Naive thymus-derived CD8-positive, alpha-beta T cell (primary cell): Measurements from ENCODE around the gene TBXA2R. TPM values are rescaled to one million over a fixed set of nuclear protein-coding genes. Genes with fewer than 3 reads are reported as not detected.
A peak's percentile ranks its signal among the peaks of the same experiment; 100 is the strongest.
"Not testable (repeated sequence)": the region's sequence is repeated elsewhere in the genome, so short reads cannot be mapped to it uniquely, and the experiment has no call there.

Source experiments
- ATAC-seq, 2 donors: fragments of 150-1000 bp; cut with Tn5 transposase in 1 of 2; sonication (Bioruptor Pico), chemical (Tn5 transposase) in 1 of 2; 1 replicate in 1 of 2; 2 replicates in 1 of 2; pipeline ENCODE4 v1.10.0; 2021; ENCODE audit warnings: mild to moderate bottlenecking in 2 of 2, moderate library complexity in 2 of 2
- POLR2A ChIA-PET: fragments of 350-600 bp; sonication (Branson Sonifier 250); formaldehyde crosslinking; loops from one replicate; lab custom pipeline; 2021; ENCODE audit warnings: antibody characterized with exemption; lab: Charles Lee
- DNase-seq, 10 donors: peaks; one replicate each; pipeline versions ENCODE4 v3.0.0 to v3.0.0-alpha.2; 2020 to 2022
- H3K27ac Mint-ChIP-seq, 10 donors: one replicate each; pipeline ENCODE4 v1.8.0; 2020 to 2022; ENCODE audit warnings: mild to moderate bottlenecking in 10 of 10, mixed read lengths in 10 of 10, moderate library complexity in 4 of 10, inconsistent platforms in 1 of 10
- H3K27me3 Mint-ChIP-seq, 5 donors: one replicate each; pipeline ENCODE4 v1.8.0; 2021 to 2022; ENCODE audit warnings: mixed read lengths in 5 of 5
- H3K36me3 Mint-ChIP-seq, 3 donors: one replicate each; pipeline ENCODE4 v1.8.0; 2020 to 2022; ENCODE audit warnings: mixed read lengths in 3 of 3, mild to moderate bottlenecking in 2 of 3, inconsistent platforms in 1 of 3
- H3K4me1 Mint-ChIP-seq, 4 donors: one replicate each; pipeline ENCODE4 v1.8.0; 2021 to 2022; ENCODE audit warnings: mixed read lengths in 4 of 4
- H3K4me3 Mint-ChIP-seq, 10 donors: one replicate each; pipeline ENCODE4 v1.8.0; 2020 to 2022; ENCODE audit warnings: mild to moderate bottlenecking in 10 of 10, mixed read lengths in 10 of 10, moderate library complexity in 6 of 10, inconsistent platforms in 1 of 10
- H3K9me3 Mint-ChIP-seq, 9 donors: one replicate each; pipeline ENCODE4 v1.8.0; 2020 to 2022; ENCODE audit warnings: mixed read lengths in 9 of 9, mild to moderate bottlenecking in 3 of 9, inconsistent platforms in 1 of 9, moderate library complexity in 1 of 9
- polyA plus RNA-seq, 3 donors: library from polyadenylated mRNA; unstranded; fragments of 300-500 nt; fragmentation: Illumina TruSeq; gene quantifications; one replicate each; pipeline ENCODE4 v1.2.3, GENCODE V29; 2021
- total RNA-seq, 8 experiments: library from RNA in 2 of 8; stranded (reverse) in 2 of 8; gene quantifications; one replicate each; pipeline ENCODE4 v1.2.3 and lab custom pipeline; 2021 to 2026

Gene TBXA2R
- 10 to 100 TPM; 18.5 to 19.1 TPM for total RNA-seq
- 10 to 100 TPM; 11.7 to 26.9 (median 23.9) TPM for polyA plus RNA-seq
- total RNA-seq (lab: John Stamatoyannopoulos, UW): 0.25 to 10.9 (median 7.6) reads per million in 6 experiments

DNA sequence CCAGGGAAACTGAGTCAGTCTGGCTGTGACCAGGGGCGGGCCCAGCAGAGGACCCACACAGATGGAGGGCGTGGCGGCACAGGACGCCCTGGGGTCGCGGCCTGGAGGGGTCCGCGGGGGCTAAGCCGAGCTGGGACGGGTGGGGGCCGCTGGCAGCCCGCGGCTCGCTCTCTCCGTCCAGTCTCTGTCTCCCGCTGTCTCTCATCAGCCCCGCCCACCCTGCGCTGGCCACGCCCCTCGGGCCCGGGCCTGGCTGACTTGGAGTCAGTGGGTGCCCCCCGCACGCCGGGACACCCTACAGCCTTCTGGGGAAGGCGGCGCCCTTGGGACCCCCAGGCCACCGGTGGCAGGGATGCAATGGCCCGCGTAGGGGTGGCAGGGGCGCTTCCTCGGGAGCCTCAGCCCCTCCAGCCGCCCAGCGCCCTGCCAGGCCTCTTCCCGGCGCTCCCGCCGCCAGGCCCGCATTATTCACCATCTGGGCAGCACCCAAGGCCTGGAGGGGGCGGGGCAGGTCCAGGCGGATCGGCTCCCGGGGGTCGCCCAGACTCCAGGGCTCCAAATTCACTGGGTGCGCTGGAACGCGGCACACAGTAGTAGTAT, at the start of gene TBXA2R:
TBXA2R (minus strand) TSS at position 186 of the 600 bp plus-strand sequence. CDS start 6,241 bp downstream, outside the sequence.
- ATAC-seq (peak; percentile 28 to 54), DNase-seq (peak; percentile 48 to 84 (median 59))
- peaks cover 11 to 33% (median 19%) of the 10 kb centered on the region in 4 donors for H3K4me1 Mint-ChIP-seq
- peak within 1 kb of the TSS in 9 of 10 donors; percentile 60 to 91 (median 75) for H3K4me3 Mint-ChIP-seq
- POLR2A ChIA-PET: interaction anchor here (2.6 to 3.4 kb wide), 2 partner anchors 22 to 51 kb away, joined by 16 to 22 read pairs; partner anchors contain the start of genes GIPC3 and MFSD12
- H3K9me3 Mint-ChIP-seq: no peaks in the 10 kb centered on the region
- H3K27me3 Mint-ChIP-seq: no peaks in the 10 kb centered on the region
- peak within 1 kb of the TSS; percentile 49 to 94 (median 82) for H3K27ac Mint-ChIP-seq
- H3K36me3 Mint-ChIP-seq: peaks cover 0 to 4% (median 3%) of the 10 kb centered on the region in 3 donors

DNA sequence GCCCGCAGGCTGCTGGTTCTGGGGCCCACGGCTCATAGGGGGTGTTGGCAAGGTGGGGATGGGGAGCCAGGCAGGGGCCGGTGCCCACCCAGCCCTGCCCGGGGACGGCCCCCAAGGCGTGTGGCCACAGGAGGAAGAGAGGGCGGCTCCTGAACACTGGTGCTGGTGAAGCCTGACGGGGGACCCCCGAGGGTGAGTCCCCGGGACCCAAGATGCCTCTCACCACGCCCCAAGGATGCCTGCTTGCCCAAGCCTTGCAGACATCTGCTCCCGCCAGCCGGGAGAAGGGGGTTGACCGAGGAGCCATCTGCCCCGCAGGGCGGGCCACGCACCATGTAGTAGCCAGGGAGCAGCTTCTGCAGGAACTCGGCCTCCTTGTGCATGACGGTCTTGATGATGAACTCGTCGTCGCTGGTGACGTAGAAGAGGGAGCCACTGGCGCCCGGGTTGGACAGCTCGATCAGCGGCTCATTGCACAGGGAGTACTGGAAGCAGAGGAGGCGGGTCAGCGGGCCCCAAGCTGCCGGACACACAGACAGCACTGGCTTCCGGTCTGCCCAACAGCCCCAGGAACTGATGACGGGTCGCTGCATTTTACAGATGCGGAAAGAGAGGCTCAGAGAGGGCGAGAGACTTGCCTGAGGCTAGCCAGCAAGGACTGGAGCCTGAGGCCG, 49.5 kb upstream of the TBXA2R start:
- POLR2A ChIA-PET: no interaction called here

DNA sequence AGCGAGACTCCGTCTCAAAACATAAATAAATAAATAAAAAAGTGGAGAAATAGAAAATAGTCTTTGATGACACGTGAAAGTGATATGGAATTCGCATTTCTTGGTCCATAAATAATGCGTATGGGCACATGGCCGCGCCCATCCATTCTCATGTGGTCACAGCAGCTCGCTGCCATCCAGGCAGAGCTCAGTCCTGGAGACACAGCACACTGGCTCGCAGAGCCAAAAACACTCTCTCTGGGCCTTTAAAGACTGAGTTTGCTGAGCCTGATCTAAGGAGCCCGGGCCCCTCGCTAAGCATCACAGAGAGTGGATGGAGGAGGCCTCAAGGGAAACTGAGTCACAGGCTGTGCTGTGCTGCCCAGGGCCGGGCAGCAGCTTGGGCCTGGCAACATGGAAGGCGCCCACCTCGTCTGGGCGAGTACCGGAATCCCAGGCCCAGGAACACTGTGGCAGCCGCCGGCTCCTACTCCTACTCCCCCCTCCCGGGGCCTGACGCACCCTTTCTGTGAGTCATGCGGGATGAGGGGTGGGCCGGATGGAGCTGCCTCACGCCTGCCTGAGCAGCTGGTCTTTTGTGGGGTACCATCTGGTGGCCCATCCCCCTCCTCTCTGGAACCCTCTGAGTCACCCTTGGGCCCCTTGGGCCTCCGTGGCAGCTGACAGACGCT, 48.9 kb upstream of the TBXA2R start:
- ATAC-seq (no peak), DNase-seq (no peak)
- Mint-ChIP-seq H3K4me3 (no peak overlapping the region), H3K9me3 (no peaks in the 10 kb centered on the region), H3K27ac (no peak overlapping the region), H3K27me3 (no peaks in the 10 kb centered on the region), H3K4me1 (no peaks in the 10 kb centered on the region), H3K36me3 (peaks cover 0 to 29% (median 14%) of the 10 kb centered on the region in 3 donors)
- POLR2A ChIA-PET: no interaction called here

More for the DNA sequence above, 49.5 kb upstream of the TBXA2R start:
- Mint-ChIP-seq H3K4me3 (no peak overlapping the region), H3K4me1 (no peaks in the 10 kb centered on the region), H3K36me3 (peaks cover 0 to 32% (median 16%) of the 10 kb centered on the region in 3 donors), H3K27me3 (no peaks in the 10 kb centered on the region), H3K27ac (no peak overlapping the region), H3K9me3 (no peaks in the 10 kb centered on the region)
- DNase-seq: no peak
- ATAC-seq: no peak

DNA sequence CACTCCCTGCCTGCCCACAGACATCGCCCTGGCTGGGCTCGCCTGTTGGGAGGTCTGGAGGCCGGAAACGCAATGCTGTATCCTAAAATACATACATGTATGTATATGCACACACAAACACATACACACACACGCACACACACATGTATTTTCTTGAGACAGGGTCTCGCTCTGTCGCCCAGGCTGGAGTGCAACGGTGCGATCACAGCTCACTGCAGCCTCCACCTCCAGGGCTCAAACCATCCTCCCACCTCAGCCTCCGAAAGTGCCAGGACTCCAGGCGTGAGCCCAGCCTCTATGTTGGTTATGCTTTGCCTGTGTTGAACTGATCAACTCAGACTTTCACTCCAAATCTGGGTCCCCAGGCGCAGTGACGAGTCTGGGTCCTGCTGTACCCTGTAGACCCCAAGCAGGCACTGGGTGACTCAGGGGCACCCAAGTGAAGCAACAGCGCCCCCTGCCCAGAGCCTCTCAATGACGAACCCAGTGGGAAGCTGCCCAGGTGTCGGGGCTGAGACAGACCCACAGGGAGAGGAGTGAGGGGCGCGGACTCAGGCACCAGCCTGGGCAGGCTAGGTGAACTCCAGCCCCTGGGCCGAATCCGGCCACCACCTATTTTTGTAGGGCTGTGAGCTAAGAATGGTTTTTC, 47.3 kb upstream of the TBXA2R start:
- POLR2A ChIA-PET: no interaction called here
- peaks cover 0 to 27% (median 12%) of the 10 kb centered on the region in 3 donors for H3K36me3 Mint-ChIP-seq

DNA sequence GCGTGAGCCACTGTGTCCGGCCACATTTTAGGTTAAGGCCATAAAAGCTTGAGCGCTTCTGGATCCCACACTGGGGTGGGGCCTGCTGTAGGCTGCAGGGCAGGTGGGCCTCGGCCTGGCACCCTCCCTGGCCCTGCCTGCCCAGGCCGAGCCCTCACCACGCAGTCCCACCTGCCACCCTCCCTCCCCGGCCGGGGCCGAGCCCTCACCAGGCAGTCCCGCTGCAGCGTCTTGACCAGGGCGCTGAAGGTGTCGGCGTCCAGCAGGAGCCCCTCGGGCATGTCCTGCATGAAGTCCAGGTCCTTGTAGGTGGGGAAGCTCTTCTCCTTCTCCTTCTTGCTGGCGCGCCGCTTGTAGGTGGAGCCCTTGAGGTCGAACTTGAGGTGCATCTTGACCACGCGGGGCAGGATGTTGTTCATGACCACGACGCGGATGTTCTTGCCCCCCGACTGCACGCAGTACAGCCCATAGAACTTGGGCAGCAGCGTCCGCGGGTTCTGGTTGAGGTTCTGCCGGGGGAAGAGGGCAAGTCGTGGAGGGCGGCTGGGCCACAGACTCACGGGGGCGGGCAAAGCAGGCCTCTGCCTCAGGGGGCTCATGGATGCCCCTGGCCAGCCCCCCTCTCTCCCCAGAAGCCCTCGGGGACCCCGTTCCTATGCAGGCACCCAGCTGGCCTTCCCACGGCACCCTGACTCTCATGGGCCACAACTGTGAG, 46.6 kb upstream of the TBXA2R start:
- Mint-ChIP-seq H3K27me3 (no peaks in the 10 kb centered on the region), H3K9me3 (no peaks in the 10 kb centered on the region), H3K27ac (no peak overlapping the region), H3K4me3 (no peak overlapping the region), H3K36me3 (peaks cover 0 to 26% (median 12%) of the 10 kb centered on the region in 3 donors), H3K4me1 (no peaks in the 10 kb centered on the region)
- ATAC-seq (no peak), DNase-seq (no peak)
- POLR2A ChIA-PET: interaction anchor here (0.6 kb wide), 1 partner anchor 846 kb away, joined by 4 read pairs; no protein-coding TSS in a partner anchor

More for the DNA sequence above, 47.3 kb upstream of the TBXA2R start:
- Mint-ChIP-seq H3K4me3 (no peak overlapping the region), H3K4me1 (no peaks in the 10 kb centered on the region), H3K9me3 (no peaks in the 10 kb centered on the region), H3K27ac (no peak overlapping the region), H3K27me3 (no peaks in the 10 kb centered on the region)
- no peak for ATAC-seq
- DNase-seq: no peak

DNA sequence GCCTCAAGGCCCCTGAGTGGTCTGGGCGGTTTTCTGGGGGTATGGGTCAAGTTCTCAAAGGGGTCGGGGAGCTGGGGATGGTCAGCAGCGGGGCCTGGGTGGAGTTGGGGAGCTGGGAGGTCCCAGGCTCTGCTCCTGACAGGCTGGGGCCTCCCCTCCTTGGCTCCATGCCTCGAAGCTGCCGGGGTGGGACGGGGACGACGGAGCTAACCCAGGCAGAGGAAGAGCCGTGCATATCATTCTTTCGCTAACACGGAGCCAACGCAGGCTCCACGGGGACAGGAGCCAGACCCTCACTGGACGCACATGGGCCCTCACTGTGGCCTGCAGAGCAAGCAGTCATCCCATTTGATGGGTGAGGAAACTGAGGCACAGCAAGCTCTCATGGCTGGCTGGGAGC, 45.7 kb upstream of the TBXA2R start:
- ATAC-seq (no peak), DNase-seq (no peak)
- H3K27ac Mint-ChIP-seq: no peak overlapping the region
- H3K4me3 Mint-ChIP-seq: no peak overlapping the region
- POLR2A ChIA-PET: interaction anchor here (0.6 kb wide), 1 partner anchor 847 kb away, joined by 4 read pairs; no protein-coding TSS in a partner anchor
- H3K9me3 Mint-ChIP-seq: no peaks in the 10 kb centered on the region
- no peaks in the 10 kb centered on the region for H3K27me3 Mint-ChIP-seq
- H3K36me3 Mint-ChIP-seq: peaks cover 0 to 20% (median 7%) of the 10 kb centered on the region in 3 donors
- no peaks in the 10 kb centered on the region for H3K4me1 Mint-ChIP-seq

DNA sequence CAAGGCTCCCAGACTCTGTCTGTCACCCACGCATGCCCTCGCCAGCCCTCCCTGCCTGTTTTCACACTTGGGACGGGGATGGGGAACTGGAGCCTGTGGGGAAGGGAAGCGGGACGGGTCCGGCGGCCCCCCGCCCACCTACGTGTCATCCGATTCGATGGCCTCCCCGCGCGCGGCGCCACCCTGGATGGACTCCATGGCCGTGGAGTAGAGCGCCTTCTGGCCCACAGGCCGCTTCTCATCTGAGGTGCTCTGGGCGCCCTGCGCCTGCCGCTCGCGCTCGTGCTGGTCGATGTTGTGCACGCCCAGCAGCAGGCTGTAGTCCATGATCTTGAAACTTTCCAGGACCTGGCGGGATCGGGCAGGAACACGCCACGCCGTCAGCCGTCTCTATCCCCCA, 45.0 kb upstream of the TBXA2R start:
- no peaks in the 10 kb centered on the region for H3K4me1 Mint-ChIP-seq
- DNase-seq: no peak
- H3K27ac Mint-ChIP-seq: no peak overlapping the region
- ATAC-seq: no peak
- no peaks in the 10 kb centered on the region for H3K27me3 Mint-ChIP-seq
- no peak overlapping the region for H3K4me3 Mint-ChIP-seq
- H3K36me3 Mint-ChIP-seq: peaks cover 0 to 13% (median under 1%) of the 10 kb centered on the region in 3 donors
- POLR2A ChIA-PET: no interaction called here
- H3K9me3 Mint-ChIP-seq: no peaks in the 10 kb centered on the region

DNA sequence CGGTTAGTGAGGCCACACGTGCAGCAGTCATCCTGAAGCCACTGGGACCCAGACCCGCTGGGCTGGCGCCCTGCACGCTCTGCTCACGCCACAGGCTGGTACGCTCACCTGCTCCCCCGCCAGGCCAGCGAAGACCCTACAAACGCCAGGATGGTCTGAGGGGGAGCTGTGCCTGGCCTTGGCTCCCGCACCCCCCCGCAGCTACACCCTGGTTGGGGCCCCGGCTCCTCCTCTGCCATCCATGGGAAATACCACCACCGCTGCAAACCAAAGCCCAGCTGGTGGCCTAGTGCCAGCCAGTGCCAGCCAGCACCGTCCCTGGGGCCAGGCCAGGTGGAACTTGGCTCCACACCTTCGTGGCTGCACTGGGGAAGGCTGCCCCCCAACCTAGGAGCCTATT, 43.2 kb upstream of the TBXA2R start:
- ATAC-seq (no peak), DNase-seq (no peak)
- Mint-ChIP-seq H3K4me3 (no peak overlapping the region), H3K36me3 (peaks cover 0 to 10% (median 1%) of the 10 kb centered on the region in 3 donors), H3K4me1 (no peaks in the 10 kb centered on the region), H3K27ac (no peak overlapping the region), H3K27me3 (no peaks in the 10 kb centered on the region), H3K9me3 (no peaks in the 10 kb centered on the region)
- POLR2A ChIA-PET: no interaction called here

DNA sequence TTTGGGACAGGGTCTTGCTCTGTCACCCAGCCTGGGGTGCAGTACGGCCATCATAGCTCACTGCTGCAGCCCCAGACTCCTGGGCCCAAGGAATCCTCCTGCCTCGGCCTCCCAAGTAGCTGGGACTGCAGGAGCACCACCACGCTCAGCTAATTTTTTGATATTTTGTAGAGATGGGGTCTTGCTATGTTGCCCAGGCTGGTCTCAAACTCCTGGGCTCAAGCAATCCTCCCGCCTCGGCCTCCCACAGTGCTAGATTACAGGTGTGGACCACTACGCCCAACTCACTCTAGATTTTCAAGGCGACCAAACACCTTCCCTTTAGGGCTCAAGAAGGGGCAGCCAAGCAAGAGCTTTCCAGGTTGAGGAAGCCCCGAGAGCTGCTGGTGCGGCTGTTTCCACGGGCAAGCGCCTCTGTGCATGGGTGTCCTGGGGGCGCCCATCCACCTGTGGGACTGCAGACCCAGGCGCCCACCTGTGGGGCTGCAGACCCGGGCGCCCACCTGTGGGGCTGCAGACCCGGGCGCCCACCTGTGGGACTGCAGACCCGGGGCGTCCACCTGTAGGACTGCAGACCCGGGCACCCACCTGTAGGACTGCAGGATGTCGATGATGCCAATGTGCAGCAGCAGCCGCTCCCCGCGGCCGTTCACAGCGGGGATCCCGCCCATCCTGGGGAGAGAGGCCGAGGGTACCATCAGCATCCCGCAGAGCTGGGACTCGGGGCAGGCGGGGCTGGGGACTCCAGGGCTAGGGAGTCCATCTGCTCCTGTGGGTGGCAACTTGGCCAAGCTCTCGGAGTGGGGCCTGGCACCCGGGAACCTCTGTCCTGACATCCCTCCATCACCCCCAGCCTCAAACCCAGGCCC, 41.6 kb upstream of the TBXA2R start:
- H3K27ac Mint-ChIP-seq: peak overlapping the region in 1 of 10 donors; percentile 48
- POLR2A ChIA-PET: no interaction called here
- H3K27me3 Mint-ChIP-seq: no peaks in the 10 kb centered on the region

DNA sequence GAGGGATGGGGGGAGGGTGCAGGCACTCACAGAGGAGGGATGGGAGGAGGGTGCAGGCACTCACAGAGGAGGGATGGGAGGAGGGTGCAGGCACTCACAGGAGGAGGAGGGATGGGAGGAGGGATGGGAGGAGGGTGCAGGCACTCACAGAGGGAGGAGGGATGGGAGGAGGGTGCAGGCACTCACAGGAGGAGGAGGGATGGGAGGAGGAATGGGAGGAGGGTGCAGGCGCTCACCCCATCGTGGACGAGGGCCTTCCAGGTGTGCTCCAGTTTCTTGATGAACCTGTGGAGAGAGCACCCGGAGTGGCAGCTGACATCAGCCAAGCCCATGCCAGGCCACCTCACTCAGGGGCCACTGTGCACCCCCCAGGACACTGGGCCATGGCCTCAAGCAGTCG, 40.4 kb upstream of the TBXA2R start:
- H3K27ac Mint-ChIP-seq, H3K27me3 Mint-ChIP-seq, H3K4me1 Mint-ChIP-seq: not testable (repeated sequence)

More for the DNA sequence above, 41.6 kb upstream of the TBXA2R start:
- Mint-ChIP-seq H3K36me3 (peaks cover 0 to 7% (median 1%) of the 10 kb centered on the region in 3 donors), H3K9me3 (no peaks in the 10 kb centered on the region), H3K4me1 (no peaks in the 10 kb centered on the region), H3K4me3 (no peak overlapping the region)
- DNase-seq (no peak), ATAC-seq (no peak)

DNA sequence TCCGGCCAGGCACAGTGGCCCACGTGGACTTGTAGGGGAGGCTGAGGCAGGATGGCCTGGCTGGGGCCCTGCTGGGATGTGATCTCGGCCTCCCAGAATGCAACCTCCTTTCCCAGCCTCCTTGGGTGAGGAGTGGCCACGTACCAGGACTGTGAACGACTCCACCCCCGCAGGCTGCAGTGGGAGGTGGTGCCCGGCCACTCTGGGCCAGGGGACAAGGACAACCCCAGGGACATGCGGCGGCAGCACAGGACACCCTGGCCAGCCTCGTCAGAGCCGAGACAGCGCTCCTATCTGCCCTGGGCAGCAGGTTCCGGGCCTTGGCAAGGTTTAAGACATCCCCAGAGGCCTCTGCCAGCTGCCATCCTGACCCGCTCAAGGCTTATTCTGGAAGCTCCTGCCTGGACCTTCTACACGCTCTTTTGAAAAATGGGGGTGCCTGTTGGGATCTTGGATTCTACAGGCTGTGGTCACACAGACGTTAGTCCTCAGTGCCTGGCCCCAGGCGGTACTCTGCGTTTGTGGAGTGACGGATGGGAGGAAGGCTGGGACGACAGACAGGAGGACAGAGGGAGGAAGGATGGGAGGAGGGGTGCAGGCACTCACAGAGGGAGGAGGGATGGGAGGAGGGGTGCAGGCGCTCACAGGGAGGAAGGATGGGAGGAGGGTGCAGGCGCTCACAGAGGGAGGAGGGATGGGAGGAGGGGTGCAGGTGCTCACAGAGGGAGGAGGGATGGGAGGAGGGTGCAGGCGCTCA, 39.8 kb upstream of the TBXA2R start:
- H3K9me3 Mint-ChIP-seq: no peaks in the 10 kb centered on the region
- ATAC-seq (no peak), DNase-seq (no peak)
- peak overlapping the region in 1 of 10 donors; percentile 53 for H3K27ac Mint-ChIP-seq
- no peak overlapping the region for H3K4me3 Mint-ChIP-seq
- no peaks in the 10 kb centered on the region for H3K27me3 Mint-ChIP-seq
- POLR2A ChIA-PET: no interaction called here
- no peaks in the 10 kb centered on the region for H3K4me1 Mint-ChIP-seq
- peaks cover 0 to 10% (median 4%) of the 10 kb centered on the region in 3 donors for H3K36me3 Mint-ChIP-seq

More for the DNA sequence above, 40.4 kb upstream of the TBXA2R start:
- H3K36me3 Mint-ChIP-seq, H3K4me3 Mint-ChIP-seq, POLR2A ChIA-PET, ATAC-seq, H3K9me3 Mint-ChIP-seq, DNase-seq: not testable (repeated sequence)
